Activated CD4-positive, alpha-beta T cell treated with anti-CD3 and anti-CD28 coated beads for 36 hours (primary cell): ENCODE measurements around the gene ATP9A. TPM values are rescaled to one million over a fixed set of nuclear protein-coding genes. Genes with fewer than 3 reads are reported as not detected.
"Not testable (repeated sequence)": the region's sequence is repeated elsewhere in the genome, so short reads cannot be mapped to it uniquely, and the experiment has no call there.

Source experiments
- ATAC-seq: fragments of 200-7000 bp; cut with Tn5 transposase; one replicate; pipeline ENCODE4 v1.10.0; 2021; ENCODE audit warnings: mild to moderate bottlenecking, moderate library complexity
- CTCF ChIA-PET: fragments of 350-600 bp; sonication (Branson Sonifier 250); formaldehyde crosslinking; loops from one replicate; lab custom pipeline; 2021; ENCODE audit warnings: antibody characterized with exemption; lab: Charles Lee
- POLR2A ChIA-PET: fragments of 350-600 bp; sonication (Branson Sonifier 250); formaldehyde crosslinking; loops from one replicate; lab custom pipeline; 2021; ENCODE audit warnings: antibody characterized with exemption, inconsistent platforms; lab: Charles Lee
- DNase-seq: peaks from one replicate; pipeline ENCODE4 v3.0.0-alpha.2; 2020
- H3K27ac Mint-ChIP-seq: one replicate; pipeline ENCODE4 v1.8.0; 2021; ENCODE audit warnings: mixed read lengths
- H3K27me3 Mint-ChIP-seq: one replicate; pipeline ENCODE4 v1.8.0; 2021; ENCODE audit warnings: mixed read lengths
- H3K36me3 Mint-ChIP-seq: one replicate; pipeline ENCODE4 v1.8.0; 2021; ENCODE audit warnings: low read depth, mixed read lengths
- H3K4me1 Mint-ChIP-seq: one replicate; pipeline ENCODE4 v1.8.0; 2021; ENCODE audit warnings: mixed read lengths
- H3K4me3 Mint-ChIP-seq: one replicate; pipeline ENCODE4 v1.8.0; 2021; ENCODE audit warnings: mild to moderate bottlenecking, moderate library complexity, mixed read lengths
- H3K9me3 Mint-ChIP-seq: one replicate; pipeline ENCODE4 v1.8.0; 2021; ENCODE audit warnings: low read depth, mixed read lengths
- intact Hi-C, 2 experiments: fragments of 100-400 bp; cut with DNase I in 1 of 2; cut with micrococcal nuclease in 1 of 2; formaldehyde crosslinking; loops; one replicate each; pipeline versions ENCODE4 v1.14.2 to v1.15.1; 2022 to 2024; cut with DNase I, micrococcal nuclease
- total RNA-seq, 2 experiments: library from RNA; stranded (reverse); gene quantifications; one replicate each; pipeline ENCODE4 v1.2.3, GENCODE V29; 2021

Gene ATP9A
- total RNA-seq, 2 experiments from 2014 or later: 2.2 to 2.7 TPM

DNA sequence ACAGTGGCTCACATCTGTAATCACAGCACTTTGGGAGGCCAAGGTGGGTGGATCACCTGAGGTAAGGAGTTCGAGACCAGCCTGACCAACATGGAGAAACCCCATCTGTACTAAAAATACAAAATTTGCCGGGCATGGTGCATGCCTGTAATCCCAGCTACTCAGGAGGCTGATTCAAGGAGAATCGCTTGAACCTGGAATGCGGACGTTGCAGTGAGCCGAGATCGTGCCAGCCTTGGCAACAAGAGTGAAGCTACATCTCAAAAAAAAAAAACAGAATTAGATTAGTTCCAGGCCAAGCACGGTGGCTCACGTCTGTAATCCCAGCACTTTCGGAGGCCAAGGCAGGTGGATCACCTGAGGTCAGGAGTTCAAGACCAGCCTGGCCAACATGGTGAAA lies 2.8 kb downstream of the ATP9A start:
- H3K4me1 Mint-ChIP-seq, DNase-seq, H3K36me3 Mint-ChIP-seq, ATAC-seq, H3K9me3 Mint-ChIP-seq, POLR2A ChIA-PET, H3K4me3 Mint-ChIP-seq, H3K27ac Mint-ChIP-seq: not testable (repeated sequence)
- H3K27me3 Mint-ChIP-seq: peaks cover 27% of the 10 kb centered on the region
- intact Hi-C loops: loop anchor here in 1 of 2 experiments (5.0 kb wide), 1 partner anchor 43 kb away; no protein-coding TSS in a partner anchor
- CTCF ChIA-PET: interaction anchor here (0.7 to 1.2 kb wide), 2 partner anchors 35 to 64 kb away, joined by 3 to 5 read pairs; no protein-coding TSS in a partner anchor

DNA sequence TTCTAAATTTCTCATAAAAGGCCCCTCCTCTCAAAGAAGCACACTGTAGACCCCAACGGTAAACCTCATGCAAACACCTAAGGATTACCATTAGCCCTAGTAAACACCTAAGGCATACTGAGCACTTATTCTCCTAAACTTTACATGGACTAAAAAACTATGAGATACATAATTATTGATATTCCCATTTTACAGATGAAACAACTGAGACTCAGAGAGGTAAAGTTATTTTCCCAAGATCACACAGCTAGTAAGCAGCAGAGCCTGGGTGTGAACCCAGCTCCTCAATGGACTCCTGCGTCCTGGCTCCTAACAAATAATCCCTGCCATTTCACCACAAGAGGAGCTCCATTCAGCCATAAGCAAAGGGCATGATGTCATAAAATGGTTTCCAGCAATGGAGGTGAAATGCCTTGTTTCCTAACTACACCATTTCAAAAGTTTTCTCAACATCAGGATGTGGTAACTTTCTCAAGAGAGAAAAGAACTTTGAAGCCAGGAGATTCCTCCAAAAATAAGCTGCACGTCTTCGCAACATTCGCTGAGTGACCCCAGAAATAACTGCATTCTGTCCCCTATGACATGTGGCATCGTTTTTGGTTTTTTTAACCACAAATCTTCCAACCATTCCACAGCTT lies 4.1 kb downstream of the ATP9A start:
- POLR2A ChIA-PET: no interaction called here

DNA sequence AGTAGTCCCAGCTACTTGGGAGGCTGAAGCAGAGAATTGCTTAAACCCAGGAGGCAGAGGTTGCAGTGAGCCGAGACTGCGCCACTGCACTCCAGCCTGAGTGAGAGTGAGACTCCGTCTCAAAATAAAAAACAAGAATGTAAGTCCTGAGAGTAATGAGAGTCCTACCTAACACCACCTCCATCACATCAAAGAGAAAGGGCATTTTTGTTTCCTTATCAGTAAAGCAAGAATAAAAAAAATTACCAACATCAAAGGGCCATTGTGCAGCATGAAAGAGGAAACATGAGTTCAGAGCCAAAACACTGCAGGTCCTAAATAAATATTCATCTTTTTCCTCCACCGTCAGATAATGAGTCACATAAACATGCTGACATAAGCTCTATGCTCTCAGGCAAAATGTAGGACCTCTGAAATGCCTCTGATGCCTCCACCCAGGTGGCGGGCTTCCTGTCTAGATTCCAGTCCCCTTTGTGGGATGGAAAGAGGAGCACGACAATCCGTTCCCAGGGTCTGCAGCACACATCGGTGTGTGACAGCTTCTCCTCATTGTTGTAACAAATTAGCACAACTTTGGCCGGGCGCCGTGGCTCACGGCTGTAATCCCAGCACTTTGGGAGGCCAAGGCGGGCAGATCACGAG lies 7.2 kb downstream of the ATP9A start:
- ATAC-seq (no peak), DNase-seq (no peak)
- H3K36me3 Mint-ChIP-seq: no peaks in the 10 kb centered on the region
- no peaks in the 10 kb centered on the region for H3K9me3 Mint-ChIP-seq
- no peak overlapping the region for H3K4me3 Mint-ChIP-seq
- peaks cover 5% of the 10 kb centered on the region for H3K27me3 Mint-ChIP-seq
- H3K4me1 Mint-ChIP-seq: no peaks in the 10 kb centered on the region
- H3K27ac Mint-ChIP-seq: no peak overlapping the region
- intact Hi-C loops: no loop called here
- POLR2A ChIA-PET: interaction anchor here (1.1 kb wide), 1 partner anchor 112 kb away, joined by 6 read pairs; no protein-coding TSS in a partner anchor
- CTCF ChIA-PET: no interaction called here

More for the DNA sequence above, 4.1 kb downstream of the ATP9A start:
- no peak for ATAC-seq
- intact Hi-C loops: no loop called here
- Mint-ChIP-seq H3K9me3 (no peaks in the 10 kb centered on the region), H3K4me3 (no peak overlapping the region), H3K27ac (no peak overlapping the region), H3K4me1 (peaks cover 5% of the 10 kb centered on the region), H3K36me3 (no peaks in the 10 kb centered on the region), H3K27me3 (peaks cover 16% of the 10 kb centered on the region)
- CTCF ChIA-PET: interaction anchor here (0.6 to 0.8 kb wide), 3 partner anchors 35 to 141 kb away, joined by 3 to 4 read pairs (median 3); no protein-coding TSS in a partner anchor
- no peak for DNase-seq

DNA sequence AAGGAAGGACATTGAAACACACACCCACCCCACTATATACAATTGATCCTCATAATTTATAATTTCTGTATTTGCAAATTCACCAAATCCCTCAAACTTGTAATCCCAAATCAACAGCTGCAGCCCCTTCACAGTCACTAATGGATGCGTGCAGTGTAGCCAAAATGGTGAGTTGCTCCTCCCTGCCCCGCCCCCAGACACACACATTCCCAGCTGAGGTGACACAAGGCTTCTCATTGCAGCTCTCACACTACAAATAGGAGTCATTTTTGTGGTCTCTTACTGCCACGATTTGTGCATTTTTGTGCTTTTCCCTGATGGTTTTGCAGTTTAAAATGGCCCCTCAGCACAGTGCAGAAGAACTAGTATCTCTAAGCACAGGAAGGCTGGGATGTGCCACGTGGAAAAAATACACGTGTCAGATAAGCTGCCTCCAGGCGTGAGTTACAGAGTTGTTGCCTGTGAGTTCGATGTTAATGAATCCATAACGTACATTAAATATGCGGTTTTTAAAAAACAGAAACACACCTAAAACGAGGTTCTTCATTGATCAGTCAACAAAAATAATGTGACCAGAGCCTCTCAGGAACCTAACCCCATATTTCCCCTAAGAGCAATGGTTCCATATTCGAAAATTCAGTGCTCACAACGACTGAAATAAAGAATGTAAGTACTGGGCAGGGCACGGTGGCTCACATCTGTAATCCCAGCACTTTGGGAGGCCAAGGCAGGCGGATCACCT lies 8.2 kb downstream of the ATP9A start:
- Mint-ChIP-seq H3K27me3 (peaks cover 3% of the 10 kb centered on the region), H3K4me1 (no peaks in the 10 kb centered on the region), H3K4me3 (no peak overlapping the region), H3K36me3 (no peaks in the 10 kb centered on the region), H3K27ac (no peak overlapping the region), H3K9me3 (no peaks in the 10 kb centered on the region)
- CTCF ChIA-PET: no interaction called here
- ATAC-seq (no peak), DNase-seq (no peak)
- intact Hi-C loops: no loop called here
- POLR2A ChIA-PET: interaction anchor here (1.1 kb wide), 1 partner anchor 111 kb away, joined by 6 read pairs; no protein-coding TSS in a partner anchor

DNA sequence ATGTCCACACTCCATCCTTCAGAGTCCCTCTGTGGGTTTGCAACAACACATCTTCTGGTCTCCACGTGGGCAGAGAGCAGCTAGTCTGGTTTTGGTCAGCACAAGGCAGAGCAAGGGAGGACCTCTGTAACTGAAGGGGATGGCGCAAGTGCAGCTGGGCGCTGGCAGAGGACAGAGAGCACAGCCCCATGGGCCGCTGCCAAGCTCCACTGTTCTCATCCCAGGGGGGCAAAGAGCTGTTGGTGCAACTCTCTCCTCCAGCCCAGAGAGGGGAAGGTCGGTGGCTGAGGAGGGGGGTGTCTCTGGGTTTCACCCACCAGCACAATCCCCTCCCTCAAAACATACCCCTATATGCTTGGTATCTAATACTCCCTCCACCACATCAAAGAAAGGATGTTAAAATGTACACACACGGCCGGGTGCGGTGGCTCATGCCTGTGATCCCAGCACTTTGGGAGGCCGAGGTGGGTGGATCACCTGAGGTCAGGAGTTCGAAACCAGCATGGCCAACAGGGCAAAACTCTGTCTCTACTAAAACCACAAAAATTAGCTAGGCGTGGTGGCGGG lies 9.1 kb downstream of the ATP9A start:
- Mint-ChIP-seq H3K36me3 (no peaks in the 10 kb centered on the region), H3K9me3 (no peaks in the 10 kb centered on the region), H3K27ac (no peak overlapping the region), H3K4me1 (no peaks in the 10 kb centered on the region), H3K4me3 (no peak overlapping the region), H3K27me3 (peaks cover 1% of the 10 kb centered on the region)
- no peak for ATAC-seq
- CTCF ChIA-PET: no interaction called here
- intact Hi-C loops: no loop called here
- no peak for DNase-seq
- POLR2A ChIA-PET: no interaction called here

DNA sequence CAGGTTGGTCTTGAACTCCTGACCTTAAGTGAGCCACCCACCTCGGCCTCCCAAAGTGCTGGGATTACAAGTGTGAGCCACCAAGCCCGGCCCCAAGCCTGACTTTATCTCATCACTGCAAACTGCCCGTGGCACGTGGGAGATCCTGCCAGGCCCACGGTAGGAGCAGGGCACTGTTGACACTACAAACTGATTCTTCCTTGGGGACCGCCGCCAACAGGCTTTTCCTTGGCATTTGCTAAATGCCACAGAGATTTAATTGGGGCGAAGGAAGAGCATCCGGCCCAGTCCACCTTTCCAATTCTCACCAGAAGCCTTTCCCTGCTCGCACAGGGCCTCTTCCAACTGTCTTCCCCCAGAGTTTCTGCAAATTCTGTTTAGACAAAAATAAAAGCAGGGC lies 11.0 kb downstream of the ATP9A start:
- DNase-seq: no peak
- ATAC-seq: no peak
- no peak overlapping the region for H3K27ac Mint-ChIP-seq
- H3K4me3 Mint-ChIP-seq: no peak overlapping the region
- intact Hi-C loops: no loop called here
- H3K27me3 Mint-ChIP-seq: no peaks in the 10 kb centered on the region
- no peaks in the 10 kb centered on the region for H3K4me1 Mint-ChIP-seq
- ChIA-PET POLR2A (no interaction called here), CTCF (no interaction called here)
- no peaks in the 10 kb centered on the region for H3K36me3 Mint-ChIP-seq
- H3K9me3 Mint-ChIP-seq: no peaks in the 10 kb centered on the region

DNA sequence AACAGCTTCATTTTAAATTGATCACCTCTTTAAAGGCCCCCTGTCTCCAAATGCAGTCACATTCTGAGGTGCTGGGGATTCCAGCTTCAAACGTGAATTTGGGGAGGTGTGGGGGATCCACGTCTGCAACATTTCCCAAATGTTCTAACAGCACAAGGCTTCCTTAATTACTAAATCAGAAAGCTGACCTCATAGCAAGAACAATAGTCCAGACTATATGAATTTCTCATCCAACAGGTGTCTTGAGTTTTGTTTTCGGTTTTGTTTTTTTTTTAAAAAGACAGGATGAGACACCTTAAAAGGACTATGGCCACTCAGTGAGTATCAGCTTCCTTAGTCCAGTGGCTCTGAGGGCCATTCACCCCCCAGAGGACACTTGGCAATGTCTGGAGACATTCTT lies 11.5 kb downstream of the ATP9A start:
- Mint-ChIP-seq H3K27ac (no peak overlapping the region), H3K4me3 (no peak overlapping the region), H3K9me3 (no peaks in the 10 kb centered on the region), H3K36me3 (no peaks in the 10 kb centered on the region), H3K27me3 (no peaks in the 10 kb centered on the region), H3K4me1 (no peaks in the 10 kb centered on the region)
- no peak for ATAC-seq
- ChIA-PET CTCF (no interaction called here), POLR2A (no interaction called here)
- intact Hi-C loops: no loop called here
- no peak for DNase-seq

DNA sequence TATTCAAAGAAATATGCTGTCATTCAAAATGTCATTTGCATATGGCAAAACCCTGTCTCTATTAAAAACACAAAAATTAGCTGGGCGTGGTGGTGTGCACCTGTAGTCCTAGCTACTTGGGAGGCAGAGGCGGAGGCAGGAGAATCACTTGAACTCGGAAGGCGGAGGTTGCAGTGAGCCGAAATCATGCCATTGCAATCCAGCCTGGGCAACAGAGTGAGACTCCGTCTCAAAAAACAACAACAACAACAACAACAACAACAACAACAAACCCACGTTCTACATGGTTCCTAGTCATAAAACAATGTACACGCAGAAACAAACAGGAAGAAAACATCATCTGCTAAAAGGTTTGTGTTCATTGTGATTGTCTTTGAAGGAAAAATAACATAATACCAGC lies 15.0 kb downstream of the ATP9A start:
- H3K9me3 Mint-ChIP-seq, ATAC-seq, DNase-seq, CTCF ChIA-PET, H3K27ac Mint-ChIP-seq, H3K27me3 Mint-ChIP-seq, H3K4me3 Mint-ChIP-seq, H3K4me1 Mint-ChIP-seq, intact Hi-C loops, H3K36me3 Mint-ChIP-seq, POLR2A ChIA-PET: not testable (repeated sequence)

DNA sequence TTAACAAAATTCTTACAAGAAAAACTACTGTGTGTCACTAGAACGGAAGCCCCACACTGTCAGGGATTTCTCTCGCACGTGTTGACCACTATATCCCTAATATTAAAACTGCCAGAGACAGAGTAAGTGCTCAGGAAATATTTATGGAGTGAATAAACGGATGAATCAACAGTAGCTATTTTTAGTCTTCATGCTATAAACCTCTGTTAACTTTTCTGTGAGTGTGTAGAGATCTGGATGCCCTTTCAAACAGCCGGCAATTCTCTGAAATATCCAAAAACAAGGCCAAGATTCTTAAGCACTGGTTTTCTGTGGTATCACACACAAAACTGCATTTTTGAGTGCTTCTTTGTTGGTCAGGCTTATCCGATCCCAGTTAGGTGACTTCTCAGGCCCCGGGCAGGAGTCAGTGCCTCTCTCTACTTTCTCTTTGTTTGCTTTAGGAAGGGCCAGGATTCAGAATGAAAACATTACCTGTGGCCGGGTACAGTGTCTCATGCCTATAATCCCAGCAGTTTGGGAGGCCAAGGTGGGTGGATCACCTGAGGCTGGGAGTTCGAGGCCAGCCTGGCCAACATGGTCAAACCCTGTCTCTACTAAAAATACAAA lies 15.7 kb downstream of the ATP9A start:
- no peaks in the 10 kb centered on the region for H3K36me3 Mint-ChIP-seq
- no peaks in the 10 kb centered on the region for H3K9me3 Mint-ChIP-seq
- ChIA-PET CTCF (interaction anchor here (0.6 kb wide), 1 partner anchor 378 kb away, joined by 3 read pairs; no protein-coding TSS in a partner anchor), POLR2A (no interaction called here)
- H3K27me3 Mint-ChIP-seq: no peaks in the 10 kb centered on the region
- intact Hi-C loops: no loop called here
- DNase-seq: no peak
- H3K4me1 Mint-ChIP-seq: peaks cover 4% of the 10 kb centered on the region
- H3K4me3 Mint-ChIP-seq: no peak overlapping the region
- ATAC-seq: no peak
- no peak overlapping the region for H3K27ac Mint-ChIP-seq

DNA sequence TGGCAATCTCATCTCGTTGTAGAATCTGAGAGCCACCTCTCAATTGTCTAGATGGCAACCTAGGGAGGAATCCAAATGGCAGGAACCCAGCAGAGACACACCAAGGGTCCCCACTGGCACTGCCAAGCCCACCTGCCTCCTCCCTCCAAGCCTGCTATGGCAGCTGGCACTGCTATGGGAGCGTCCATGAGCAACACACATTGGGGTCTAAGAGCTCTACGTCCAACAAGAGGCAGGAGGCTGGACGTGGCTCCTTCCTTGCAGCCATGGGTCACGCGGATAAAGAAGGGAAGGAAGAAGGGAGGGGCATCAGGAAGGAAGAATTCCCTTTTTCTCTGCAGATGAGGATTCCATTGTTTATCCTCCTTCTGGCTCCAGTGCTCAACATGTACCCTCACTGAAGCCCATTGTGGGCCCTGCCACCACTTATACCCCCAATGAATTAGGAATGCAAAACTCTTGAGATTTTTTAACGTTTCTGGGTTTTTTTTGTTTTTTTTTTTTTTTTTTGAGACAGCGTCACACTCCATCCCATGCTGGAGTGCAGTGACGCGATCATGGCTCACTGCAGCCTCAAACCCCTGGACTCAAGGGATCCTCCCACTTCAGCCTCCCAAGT lies 17.3 kb downstream of the ATP9A start:
- ChIA-PET CTCF (no interaction called here), POLR2A (no interaction called here)
- Mint-ChIP-seq H3K27ac (no peak overlapping the region), H3K4me1 (peaks cover 4% of the 10 kb centered on the region), H3K27me3 (peaks cover under 1% of the 10 kb centered on the region), H3K4me3 (no peak overlapping the region), H3K36me3 (no peaks in the 10 kb centered on the region), H3K9me3 (peaks cover under 1% of the 10 kb centered on the region)
- no peak for ATAC-seq
- intact Hi-C loops: no loop called here
- no peak for DNase-seq
